ENCODE measurements around the gene VSIR. TPM values are rescaled to one million over a fixed set of nuclear protein-coding genes. Genes with fewer than 3 reads are reported as not detected.

VSIR gene
- total RNA-seq, 1 donor from 2014 or later, result 8.6 TPM

- DNase-seq (ENCODE audit: low read depth), result no peak
- no peak overlapping the region for H3K4me3 ChIP-seq (ENCODE audit: low read depth, low read length)
- TF ChIP-seq CTCF (conservative IDR thresholded peaks at IDR 0.05; ENCODE audit: low read depth, low read length), result no peak
These were observed 46.1 kb downstream of the VSIR start for GRCh38 chr10:71727105-71727737.

- TF ChIP-seq CTCF (conservative IDR thresholded peaks at IDR 0.05; ENCODE audit: low read depth, low read length), result no peak
- no peak overlapping the region for H3K4me3 ChIP-seq (ENCODE audit: low read depth, low read length)
- DNase-seq (ENCODE audit: low read depth), result no peak
These were observed 46.7 kb downstream of the VSIR start for GRCh38 chr10:71726580-71727104.

- DNase-seq (ENCODE audit: low read depth), result no peak
- no peak overlapping the region for H3K4me3 ChIP-seq (ENCODE audit: low read depth, low read length)
- peak; percentile 46 for TF ChIP-seq CTCF (conservative IDR thresholded peaks at IDR 0.05; ENCODE audit: low read depth, low read length)
These were observed 47.2 kb downstream of the VSIR start for GRCh38 chr10:71725998-71726579.

- TF ChIP-seq CTCF (conservative IDR thresholded peaks at IDR 0.05; ENCODE audit: low read depth, low read length), result no peak
- H3K4me3 ChIP-seq (ENCODE audit: low read depth, low read length), result no peak overlapping the region
- DNase-seq (ENCODE audit: low read depth), result no peak
These were observed 48.1 kb downstream of the VSIR start for GRCh38 chr10:71725249-71725648.

GRCh38 chr10:71724539-71724938, 48.8 kb downstream of the VSIR start:
- TF ChIP-seq CTCF (conservative IDR thresholded peaks at IDR 0.05; ENCODE audit: low read depth, low read length), result no peak
- no peak for DNase-seq (ENCODE audit: low read depth)
- no peak overlapping the region for H3K4me3 ChIP-seq (ENCODE audit: low read depth, low read length)

- no peak for TF ChIP-seq CTCF (conservative IDR thresholded peaks at IDR 0.05; ENCODE audit: low read depth, low read length)
- no peak for DNase-seq (ENCODE audit: low read depth)
- H3K4me3 ChIP-seq (ENCODE audit: low read depth, low read length), result no peak overlapping the region
These were observed 50.0 kb downstream of the VSIR start for GRCh38 chr10:71723311-71723710.

- no peak overlapping the region for H3K4me3 ChIP-seq (ENCODE audit: low read depth, low read length)
- DNase-seq (ENCODE audit: low read depth), result no peak
- TF ChIP-seq CTCF (conservative IDR thresholded peaks at IDR 0.05; ENCODE audit: low read depth, low read length), result no peak
These were observed 50.5 kb downstream of the VSIR start for GRCh38 chr10:71722849-71723248.

Data from epithelial cell of proximal tubule (primary cell).